ENCODE data around the gene KCNK1.
"Not testable (repeated sequence)": the region's sequence is repeated elsewhere in the genome, so short reads cannot be mapped to it uniquely, and the experiment has no call there.

KCNK1 gene

GRCh38 chr1:233607252-233608119 lies 6.4 kb upstream of the KCNK1 start:
- DNase-seq (ENCODE audit: low read depth, low spot score) = no peak

- no peak for DNase-seq (ENCODE audit: low read depth, low spot score)
These were observed 4.9 kb upstream of the KCNK1 start for GRCh38 chr1:233608988-233609387.

GRCh38 chr1:233609926-233610325 lies 4.0 kb upstream of the KCNK1 start:
- DNase-seq (ENCODE audit: low read depth, low spot score) = no peak

GRCh38 chr1:233610628-233611027 lies 3.3 kb upstream of the KCNK1 start:
- DNase-seq (ENCODE audit: low read depth, low spot score) = no peak

GRCh38 chr1:233611363-233611762 lies 2.5 kb upstream of the KCNK1 start:
- DNase-seq (ENCODE audit: low read depth, low spot score) = not testable (repeated sequence)

GRCh38 chr1:233614173-233614742 lies 352 bp downstream of the KCNK1 start:
- DNase-seq (ENCODE audit: low read depth, low spot score) = no peak

GRCh38 chr1:233614743-233615521 lies 1.0 kb downstream of the KCNK1 start:
- no peak for DNase-seq (ENCODE audit: low read depth, low spot score)

- DNase-seq (ENCODE audit: low read depth, low spot score) = no peak
These were observed 1.7 kb downstream of the KCNK1 start for GRCh38 chr1:233615571-233615970.

GRCh38 chr1:233617025-233617424 lies 3.1 kb downstream of the KCNK1 start:
- no peak for DNase-seq (ENCODE audit: low read depth, low spot score)

- DNase-seq (ENCODE audit: low read depth, low spot score) = not testable (repeated sequence)
These were observed 5.5 kb downstream of the KCNK1 start for GRCh38 chr1:233619414-233619813.

- DNase-seq (ENCODE audit: low read depth, low spot score) = no peak
These were observed 6.2 kb downstream of the KCNK1 start for GRCh38 chr1:233620065-233620464.

GRCh38 chr1:233621923-233622322 lies 8.0 kb downstream of the KCNK1 start:
- no peak for DNase-seq (ENCODE audit: low read depth, low spot score)

GRCh38 chr1:233624289-233624688 lies 10.4 kb downstream of the KCNK1 start:
- DNase-seq (ENCODE audit: low read depth, low spot score) = no peak

GRCh38 chr1:233625087-233625486 lies 11.2 kb downstream of the KCNK1 start:
- DNase-seq (ENCODE audit: low read depth, low spot score) = no peak

GRCh38 chr1:233625510-233625981 lies 11.6 kb downstream of the KCNK1 start:
- no peak for DNase-seq (ENCODE audit: low read depth, low spot score)

- no peak for DNase-seq (ENCODE audit: low read depth, low spot score)
These were observed 13.5 kb downstream of the KCNK1 start for GRCh38 chr1:233627376-233627775.

GRCh38 chr1:233627823-233628222 lies 13.9 kb downstream of the KCNK1 start:
- no peak for DNase-seq (ENCODE audit: low read depth, low spot score)

GRCh38 chr1:233629305-233629935 lies 15.5 kb downstream of the KCNK1 start:
- no peak for DNase-seq (ENCODE audit: low read depth, low spot score)

GRCh38 chr1:233631810-233632405 lies 18.0 kb downstream of the KCNK1 start:
- DNase-seq (ENCODE audit: low read depth, low spot score) = no peak

GRCh38 chr1:233632436-233632835 lies 18.5 kb downstream of the KCNK1 start:
- DNase-seq (ENCODE audit: low read depth, low spot score) = no peak

GRCh38 chr1:233635765-233636502 lies 22.0 kb downstream of the KCNK1 start:
- no peak for DNase-seq (ENCODE audit: low read depth, low spot score)

All from iPS DF 19.7 (cell line).